Dedifferentiated amniotic fluid mesenchymal stem cell (primary cell): ENCODE measurements around the gene IL1A.

Experiments
- DNase-seq: peaks from one replicate; pipeline ENCODE4 v3.0.0-alpha.2; 2016; ENCODE audit errors: extremely low spot score

IL1A gene

GRCh38 chr2:112764071-112765044 is 19.9 kb downstream of the IL1A start, which contains the start of gene CKAP2L:
Gene CKAP2L (minus strand): TSS chr2:112764609. CDS start chr2:112764598, 11 bp downstream.
- DNase-seq, result peak; percentile 97

- DNase-seq, result no peak
These were observed 22.0 kb downstream of the IL1A start for GRCh38 chr2:112762276-112762675.

DNA sequence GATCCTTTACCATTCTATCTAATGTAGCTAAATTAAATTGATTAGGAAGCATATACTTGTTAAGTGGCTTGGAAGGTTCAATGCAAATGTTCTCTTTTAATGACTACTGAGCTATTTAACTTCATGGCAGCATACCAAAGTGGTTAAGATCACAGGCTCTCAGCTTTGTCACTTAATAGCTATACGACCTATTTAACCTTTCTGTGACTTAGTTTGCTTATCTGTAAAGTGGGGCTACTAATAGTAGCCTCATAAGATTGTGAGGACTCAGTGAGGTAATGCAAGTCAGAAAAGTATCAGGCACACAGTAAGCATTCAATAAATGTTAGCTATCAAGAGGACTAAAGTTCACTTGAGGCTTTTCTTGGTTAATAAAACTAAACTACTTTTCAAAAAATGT is 24.1 kb downstream of the IL1A start:
- DNase-seq, result no peak

DNA sequence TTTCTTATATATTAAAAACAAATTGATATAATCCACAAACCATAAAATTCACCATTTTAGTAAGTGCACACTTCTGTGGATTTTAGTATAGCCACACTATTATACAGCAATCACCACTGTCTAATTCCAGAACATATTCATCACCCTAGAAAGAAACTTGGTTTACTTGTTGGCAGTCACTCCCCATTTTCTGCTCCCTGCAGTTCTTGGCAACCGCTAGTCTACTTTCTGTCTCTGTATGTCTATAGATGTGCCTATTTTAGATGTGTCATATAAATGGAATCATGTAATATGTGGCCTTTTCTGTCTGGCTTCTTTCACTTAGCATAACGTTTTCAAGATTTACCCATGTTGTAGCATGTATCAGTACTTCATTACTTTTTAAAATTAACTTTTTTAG is 25.6 kb downstream of the IL1A start:
- no peak for DNase-seq

DNA sequence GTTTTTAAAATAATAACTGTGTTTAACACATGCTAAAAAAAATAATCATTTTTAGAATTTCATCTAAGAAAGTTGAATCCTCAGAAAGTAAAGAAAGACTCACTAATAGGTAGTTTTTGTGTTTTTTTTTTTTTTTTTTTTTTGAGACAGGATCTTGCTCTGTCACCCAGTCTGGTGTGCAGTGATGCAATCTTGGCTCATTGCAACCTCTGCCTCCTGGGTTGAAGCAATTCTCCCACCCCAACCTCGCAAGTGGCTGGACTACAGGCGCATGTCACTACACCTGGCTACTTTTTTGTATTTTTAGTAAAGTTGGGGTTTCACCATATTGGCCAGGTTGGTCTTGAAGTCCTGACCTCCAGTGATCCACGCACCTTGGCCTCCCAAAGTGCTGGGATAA is 27.0 kb downstream of the IL1A start:
- no peak for DNase-seq

- DNase-seq, result no peak
These were observed 28.1 kb downstream of the IL1A start for GRCh38 chr2:112756207-112756606.

- no peak for DNase-seq
These were observed 28.8 kb downstream of the IL1A start for GRCh38 chr2:112755444-112755843.

DNA sequence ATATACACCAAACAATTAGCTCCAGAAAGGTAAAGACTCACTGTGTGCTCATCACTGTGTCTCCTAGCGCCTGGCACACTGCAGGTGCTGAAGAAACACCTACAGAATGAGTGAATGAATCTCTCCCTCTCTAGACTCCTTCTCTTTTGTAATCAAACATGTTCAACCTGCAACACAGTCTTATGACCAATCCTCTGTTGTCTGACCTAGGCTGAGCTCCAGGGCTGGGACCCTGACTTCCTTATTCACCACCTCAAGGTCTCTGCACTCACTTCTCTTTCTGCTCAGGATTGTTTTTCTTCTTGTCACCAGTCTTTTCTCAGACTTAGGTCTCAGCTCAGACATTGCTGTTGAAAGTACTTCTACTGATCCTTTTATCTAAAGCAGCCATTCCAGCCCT is 29.7 kb downstream of the IL1A start:
- DNase-seq, result no peak

DNA sequence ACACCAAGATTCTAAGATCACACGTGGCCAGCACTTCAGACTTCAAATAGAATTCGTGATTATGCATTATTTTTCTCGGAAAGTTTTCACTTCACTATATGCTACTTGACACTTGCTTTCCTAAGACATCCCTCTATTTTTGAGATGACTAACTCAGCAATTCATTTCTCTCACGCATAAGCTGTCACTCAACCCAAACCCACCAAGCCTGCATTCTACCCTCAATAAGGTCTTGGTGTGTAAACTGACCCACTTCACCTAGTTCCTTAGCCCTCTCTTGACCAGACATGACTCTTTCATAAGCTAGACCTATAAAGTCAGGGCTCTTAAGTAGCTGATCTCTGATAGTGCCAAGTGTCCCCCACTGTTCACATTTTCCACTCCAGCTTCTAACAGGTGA is 31.6 kb downstream of the IL1A start:
- DNase-seq, result no peak

- no peak for DNase-seq
These were observed 32.7 kb downstream of the IL1A start for GRCh38 chr2:112751451-112752197.

DNA sequence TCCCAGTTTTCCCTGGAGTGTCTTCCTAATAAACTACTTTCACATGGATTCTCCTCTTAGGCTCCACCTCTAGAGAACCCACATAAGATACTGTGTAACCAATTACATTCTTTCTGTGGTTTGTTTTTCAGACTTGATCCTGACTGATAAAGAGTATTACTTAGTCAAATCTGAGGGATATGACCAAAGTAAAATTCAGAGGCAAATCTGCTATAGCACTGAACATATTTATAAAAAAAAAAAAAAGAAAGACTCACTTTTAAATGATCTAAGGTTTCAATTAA is 33.8 kb downstream of the IL1A start:
- no peak for DNase-seq

- DNase-seq, result peak; percentile 72
These were observed 34.3 kb downstream of the IL1A start for GRCh38 chr2:112749755-112750559.

DNA sequence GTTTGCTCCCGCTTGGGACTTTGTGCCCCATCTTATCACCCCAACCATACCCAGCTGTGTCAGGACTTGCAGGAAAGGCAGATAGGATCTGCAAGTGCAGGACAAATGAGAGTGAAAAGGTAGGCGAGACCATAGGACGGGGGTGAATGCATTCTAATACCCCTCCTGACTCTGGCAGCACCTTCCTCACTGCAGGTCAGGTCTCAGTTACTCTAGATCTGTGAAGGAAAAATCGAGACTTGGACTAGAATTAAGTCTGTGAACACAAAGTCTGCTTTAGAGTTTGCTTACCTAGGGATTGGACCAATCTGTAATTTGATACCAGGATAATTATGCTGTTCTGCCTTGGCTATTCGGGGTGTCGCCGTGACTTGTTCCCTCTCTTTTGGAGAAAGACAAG is 43.8 kb downstream of the IL1A start:
- no peak for DNase-seq

GRCh38 chr2:112737542-112738232 is 46.6 kb downstream of the IL1A start:
- DNase-seq, result no peak

DNA sequence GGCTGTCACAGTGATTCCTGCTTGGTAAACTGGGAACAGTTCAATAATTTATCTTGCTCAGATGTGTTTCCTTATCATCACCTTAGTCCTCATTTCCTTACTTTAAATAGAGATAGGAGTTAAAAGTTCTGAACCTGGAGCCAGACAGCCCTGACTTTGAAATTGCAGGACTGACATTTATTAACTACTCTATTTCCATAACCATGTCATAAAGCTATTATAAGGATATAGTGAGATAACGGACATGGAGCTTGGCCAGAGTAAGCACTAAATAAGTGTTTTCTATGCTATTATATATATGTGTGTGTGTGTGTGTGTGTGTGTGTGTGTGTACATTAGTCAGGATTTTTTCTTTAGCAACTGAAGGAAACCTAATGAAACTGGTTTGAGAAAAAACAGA is 50.4 kb downstream of the IL1A start:
- DNase-seq, result no peak

DNA sequence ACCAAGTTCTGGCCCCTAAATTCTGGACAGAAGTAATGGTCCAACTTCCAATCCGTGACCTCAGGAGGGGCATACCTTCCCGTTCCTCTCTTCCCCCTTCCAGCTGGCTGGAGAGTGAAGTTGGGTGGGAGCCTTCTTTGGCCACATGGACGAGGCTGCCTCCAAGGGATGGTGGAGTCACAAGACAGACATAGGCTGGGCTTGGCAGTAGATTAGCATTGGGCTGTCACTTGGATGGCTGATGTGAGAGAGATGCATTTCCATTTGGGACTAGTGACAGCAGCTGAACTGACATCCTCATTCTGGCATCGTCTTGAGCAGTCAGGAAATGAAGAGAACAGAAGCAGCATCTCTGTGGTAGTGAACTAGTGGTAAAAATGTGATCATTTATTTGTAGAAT is 50.8 kb downstream of the IL1A start:
- DNase-seq, result no peak

DNA sequence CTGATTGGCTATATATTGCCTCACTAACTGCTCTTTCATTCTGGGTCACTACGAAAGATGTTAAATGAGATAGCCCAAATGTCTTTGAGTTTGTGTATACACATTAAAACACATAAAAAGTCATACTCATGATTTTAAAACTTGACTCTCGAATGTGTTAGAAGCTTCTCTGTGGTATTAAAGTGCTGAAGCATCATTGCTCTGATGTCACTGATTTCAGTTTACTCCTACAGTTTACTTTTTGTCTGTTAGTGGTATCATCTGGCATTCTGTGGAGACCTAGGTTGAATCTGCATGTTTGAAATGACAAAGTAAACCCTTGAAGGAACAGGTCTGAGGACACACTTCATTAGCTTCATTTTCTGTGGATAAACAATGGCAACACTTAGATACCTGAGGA is 52.8 kb downstream of the IL1A start:
- no peak for DNase-seq

DNA sequence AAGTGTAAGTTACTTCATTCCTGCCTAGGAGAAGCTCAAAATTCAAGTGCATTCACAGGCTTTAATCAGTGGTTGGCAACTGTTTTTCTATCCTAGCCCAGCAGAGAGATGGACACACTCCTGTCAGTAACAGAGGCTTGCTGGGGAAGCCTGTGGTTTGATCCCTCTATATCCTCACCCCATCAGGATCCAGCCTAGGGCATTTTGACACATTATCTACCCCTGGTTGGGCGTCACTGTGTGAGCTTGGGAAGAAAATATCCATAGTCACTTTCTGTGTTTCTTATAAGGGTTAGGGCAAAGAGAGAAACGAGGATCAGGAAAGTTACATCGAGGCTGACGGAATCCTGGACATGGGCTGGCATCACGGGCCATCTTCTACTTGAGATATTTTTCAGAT is 53.5 kb downstream of the IL1A start:
- no peak for DNase-seq

DNA sequence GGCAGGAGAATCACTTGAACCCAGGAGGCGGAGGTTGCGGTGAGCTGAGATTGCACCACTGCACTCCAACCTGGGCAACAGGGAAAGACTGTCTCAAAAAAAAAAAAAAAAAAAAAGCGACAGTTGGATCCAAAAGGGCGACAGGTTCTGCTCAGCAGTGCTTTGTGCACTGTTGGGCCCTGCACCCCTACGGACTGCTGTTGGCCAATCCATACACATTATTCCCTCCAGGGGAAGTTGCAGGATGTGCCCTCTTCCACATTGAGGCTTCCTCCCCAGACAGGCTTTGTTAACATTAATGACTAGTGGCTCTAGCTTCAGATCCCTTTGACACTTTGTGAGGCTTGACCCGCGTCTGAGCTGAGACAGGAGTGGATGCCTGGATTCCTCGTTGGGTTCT is 54.1 kb downstream of the IL1A start:
- no peak for DNase-seq

GRCh38 chr2:112728378-112729175 is 55.7 kb downstream of the IL1A start:
- DNase-seq, result no peak

GRCh38 chr2:112728029-112728362 is 56.3 kb downstream of the IL1A start:
- no peak for DNase-seq
